SK-N-SH treated with all-trans-retinoic acid at 6 μM for 48 hours (cell line): Measurements from ENCODE around the gene CCL22.

Source experiments
- CSDC2 ChIP-seq: fragments of 250-450 bp; sonication (Bioruptor Pico); IDR thresholded peaks from 2 replicates; pipeline ENCODE4 v1.5.0; 2020; ENCODE audit warnings: mild to moderate bottlenecking, moderate library complexity
- GLIS3 ChIP-seq: fragments of 250-450 bp; sonication (Bioruptor Pico); IDR thresholded peaks from 2 replicates; pipeline ENCODE4 v1.5.0; 2020; ENCODE audit warnings: mild to moderate bottlenecking, moderate library complexity
- TOX ChIP-seq: fragments of 250-450 bp; sonication (Bioruptor Pico); IDR thresholded peaks from 2 replicates; pipeline ENCODE4 v1.8.0; 2021; ENCODE audit warnings: mild to moderate bottlenecking, moderate library complexity, borderline replicate concordance
- TF ChIP-seq, protein P1 (sequence below): fragments of 250-450 bp; sonication (Bioruptor Pico); IDR thresholded peaks from 2 replicates; pipeline ENCODE4 v1.5.1; 2021; ENCODE audit warnings: mild to moderate bottlenecking, moderate library complexity
- TF ChIP-seq, protein P2 (sequence below): fragments of 250-450 bp; sonication (Bioruptor Pico); IDR thresholded peaks from 2 replicates; pipeline ENCODE4 v1.8.0; 2020; ENCODE audit warnings: mild to moderate bottlenecking, moderate library complexity, borderline replicate concordance

DNA sequence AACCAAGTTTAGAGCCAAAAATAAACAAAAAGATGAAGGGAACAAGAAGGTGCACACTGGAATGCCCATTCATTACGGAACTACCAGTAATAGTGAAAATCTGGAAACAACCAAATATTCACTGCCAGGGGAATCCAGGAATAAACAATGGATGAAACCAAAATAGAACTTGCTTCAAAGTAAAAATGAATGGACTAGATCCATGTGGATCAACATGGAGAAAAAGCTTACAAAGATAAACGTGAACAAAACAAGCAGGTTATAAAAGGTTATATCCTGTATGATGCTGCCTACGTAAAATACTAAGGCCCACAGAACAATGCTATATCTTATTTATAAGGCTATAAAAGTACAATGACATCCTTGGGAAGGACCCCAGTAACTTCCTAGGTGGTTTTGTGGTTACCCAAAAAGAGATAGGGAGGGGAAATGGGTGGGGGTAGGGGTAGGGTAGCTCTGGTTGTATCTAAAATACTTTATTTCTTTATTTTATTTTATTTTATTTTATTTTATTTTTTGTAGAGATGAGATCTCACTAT is 12.8 kb upstream of the CCL22 start:
- TF ChIP-seq GLIS3 (no peak), TOX (no peak), CSDC2 (no peak)
- TF ChIP-seq, protein P1, sequence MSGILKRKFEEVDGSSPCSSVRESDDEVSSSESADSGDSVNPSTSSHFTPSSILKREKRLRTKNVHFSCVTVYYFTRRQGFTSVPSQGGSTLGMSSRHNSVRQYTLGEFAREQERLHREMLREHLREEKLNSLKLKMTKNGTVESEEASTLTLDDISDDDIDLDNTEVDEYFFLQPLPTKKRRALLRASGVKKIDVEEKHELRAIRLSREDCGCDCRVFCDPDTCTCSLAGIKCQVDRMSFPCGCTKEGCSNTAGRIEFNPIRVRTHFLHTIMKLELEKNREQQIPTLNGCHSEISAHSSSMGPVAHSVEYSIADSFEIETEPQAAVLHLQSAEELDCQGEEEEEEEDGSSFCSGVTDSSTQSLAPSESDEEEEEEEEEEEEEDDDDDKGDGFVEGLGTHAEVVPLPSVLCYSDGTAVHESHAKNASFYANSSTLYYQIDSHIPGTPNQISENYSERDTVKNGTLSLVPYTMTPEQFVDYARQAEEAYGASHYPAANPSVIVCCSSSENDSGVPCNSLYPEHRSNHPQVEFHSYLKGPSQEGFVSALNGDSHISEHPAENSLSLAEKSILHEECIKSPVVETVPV (CRISPR knock-in tag), result no peak
- TF ChIP-seq, protein P2, sequence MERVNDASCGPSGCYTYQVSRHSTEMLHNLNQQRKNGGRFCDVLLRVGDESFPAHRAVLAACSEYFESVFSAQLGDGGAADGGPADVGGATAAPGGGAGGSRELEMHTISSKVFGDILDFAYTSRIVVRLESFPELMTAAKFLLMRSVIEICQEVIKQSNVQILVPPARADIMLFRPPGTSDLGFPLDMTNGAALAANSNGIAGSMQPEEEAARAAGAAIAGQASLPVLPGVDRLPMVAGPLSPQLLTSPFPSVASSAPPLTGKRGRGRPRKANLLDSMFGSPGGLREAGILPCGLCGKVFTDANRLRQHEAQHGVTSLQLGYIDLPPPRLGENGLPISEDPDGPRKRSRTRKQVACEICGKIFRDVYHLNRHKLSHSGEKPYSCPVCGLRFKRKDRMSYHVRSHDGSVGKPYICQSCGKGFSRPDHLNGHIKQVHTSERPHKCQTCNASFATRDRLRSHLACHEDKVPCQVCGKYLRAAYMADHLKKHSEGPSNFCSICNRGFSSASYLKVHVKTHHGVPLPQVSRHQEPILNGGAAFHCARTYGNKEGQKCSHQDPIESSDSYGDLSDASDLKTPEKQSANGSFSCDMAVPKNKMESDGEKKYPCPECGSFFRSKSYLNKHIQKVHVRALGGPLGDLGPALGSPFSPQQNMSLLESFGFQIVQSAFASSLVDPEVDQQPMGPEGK (CRISPR knock-in tag), result no peak
